MM.1S (cell line): ENCODE results near the gene SPTBN2.

Source experiments
- EZH2 ChIP-seq: fragments of 300-600 bp; sonication (generic); optimal IDR thresholded peaks from 2 replicates; pipeline ENCODE3; 2017; ENCODE audit warnings: low read depth, mild to moderate bottlenecking, antibody characterized with exemption, low read length, mixed read lengths
- EZH2phosphoT487 ChIP-seq: fragments of 300-600 bp; sonication (generic); IDR thresholded peaks from 2 replicates; pipeline ENCODE4 v1.6.1; 2018; ENCODE audit warnings: antibody characterized with exemption, low read length
- TF ChIP-seq, protein P1 (sequence below): fragments of 300-600 bp; sonication (generic); IDR thresholded peaks from 2 replicates; pipeline ENCODE4 v1.5.1; 2016; ENCODE audit warnings: antibody characterized with exemption, low read length, mixed read lengths

DNA sequence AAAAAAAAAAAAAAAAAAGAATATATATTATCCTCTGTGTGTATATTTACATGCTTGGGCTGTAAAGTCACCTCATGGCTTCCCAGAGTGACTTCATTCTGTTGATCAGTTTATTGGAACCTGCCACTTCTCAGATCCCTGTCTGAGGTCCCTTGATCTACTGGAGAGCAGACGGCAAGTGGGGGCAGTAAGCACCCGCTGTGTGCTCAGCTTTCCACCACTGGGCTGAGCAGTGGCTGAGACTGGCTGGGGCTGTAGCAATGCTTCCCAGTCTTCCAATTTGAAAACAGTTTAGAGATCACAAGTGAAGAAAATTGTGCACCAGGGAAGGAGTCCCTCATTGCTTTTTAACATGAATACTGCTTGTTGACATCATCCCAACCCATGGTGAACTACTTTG, 44.4 kb downstream of the SPTBN2 start:
- TF ChIP-seq, protein P1, sequence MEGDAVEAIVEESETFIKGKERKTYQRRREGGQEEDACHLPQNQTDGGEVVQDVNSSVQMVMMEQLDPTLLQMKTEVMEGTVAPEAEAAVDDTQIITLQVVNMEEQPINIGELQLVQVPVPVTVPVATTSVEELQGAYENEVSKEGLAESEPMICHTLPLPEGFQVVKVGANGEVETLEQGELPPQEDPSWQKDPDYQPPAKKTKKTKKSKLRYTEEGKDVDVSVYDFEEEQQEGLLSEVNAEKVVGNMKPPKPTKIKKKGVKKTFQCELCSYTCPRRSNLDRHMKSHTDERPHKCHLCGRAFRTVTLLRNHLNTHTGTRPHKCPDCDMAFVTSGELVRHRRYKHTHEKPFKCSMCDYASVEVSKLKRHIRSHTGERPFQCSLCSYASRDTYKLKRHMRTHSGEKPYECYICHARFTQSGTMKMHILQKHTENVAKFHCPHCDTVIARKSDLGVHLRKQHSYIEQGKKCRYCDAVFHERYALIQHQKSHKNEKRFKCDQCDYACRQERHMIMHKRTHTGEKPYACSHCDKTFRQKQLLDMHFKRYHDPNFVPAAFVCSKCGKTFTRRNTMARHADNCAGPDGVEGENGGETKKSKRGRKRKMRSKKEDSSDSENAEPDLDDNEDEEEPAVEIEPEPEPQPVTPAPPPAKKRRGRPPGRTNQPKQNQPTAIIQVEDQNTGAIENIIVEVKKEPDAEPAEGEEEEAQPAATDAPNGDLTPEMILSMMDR = no peak
- TF ChIP-seq EZH2phosphoT487 (no peak), EZH2 (no peak)
